Endothelial cell of umbilical vein (primary cell): ENCODE measurements around the gene WBP2. TPM values are rescaled to one million over a fixed set of nuclear protein-coding genes. Genes with fewer than 3 reads are reported as not detected.

Experiments used
- BruUV-seq: library from RNA; stranded (reverse); fragments of 400-500 nt; replicated peaks from 2 replicates; lab custom pipeline; 2021; lab: Mats Ljungman, UMichigan
- CTCF ChIA-PET: fragments of 300-600, 350-600 bp; sonication (Branson Sonifier 250); formaldehyde crosslinking; loops from one replicate; lab custom pipeline; 2021; ENCODE audit warnings: antibody characterized with exemption, inconsistent platforms; lab: Charles Lee
- POLR2A ChIA-PET: fragments of 300-600, 350-600 bp; sonication (Branson Sonifier 250); formaldehyde crosslinking; loops from one replicate; lab custom pipeline; 2021; ENCODE audit warnings: antibody characterized with exemption, inconsistent platforms; lab: Charles Lee
- DNase-seq: peaks from one replicate; pipeline ENCODE4 v3.0.0-alpha.2; 2011; ENCODE audit warnings: low read depth, low spot score
- FAIRE-seq: peaks from 2 replicates; lab custom pipeline; 2011; peaks lifted over from hg19 to GRCh38; lab: Jason Lieb, UNC
- H2AFZ ChIP-seq: 2 replicates; pipeline ENCODE4 v1.6.0; 2012; ENCODE audit warnings: low read depth, low read length, control low read depth, inconsistent platforms
- H3K27ac ChIP-seq: 2 replicates; pipeline ENCODE4 v1.5.1; 2011; ENCODE audit warnings: low read depth, mild to moderate bottlenecking, control low read depth, low read length, moderate library complexity; ENCODE audit not compliant: insufficient read depth
- H3K27me3 ChIP-seq, 2 experiments: 2 replicates each; pipeline versions ENCODE4 v1.6.0 to v1.6.1; 2011; ENCODE audit warnings: low read length in 2 of 2, mixed read lengths in 1 of 2; ENCODE audit not compliant: control insufficient read depth in 2 of 2, insufficient read depth in 2 of 2
- H3K36me3 ChIP-seq, 2 experiments: 2 replicates in 1 of 2; 3 replicates in 1 of 2; pipeline ENCODE4 v1.5.1; 2011; ENCODE audit warnings: low read length in 2 of 2, mild to moderate bottlenecking in 1 of 2, moderate library complexity in 1 of 2; ENCODE audit not compliant: control insufficient read depth in 2 of 2, insufficient read depth in 2 of 2; ENCODE audit errors: extremely low read depth in 1 of 2
- H3K4me1 ChIP-seq: 3 replicates; pipeline ENCODE4 v1.5.1; 2011; ENCODE audit warnings: mild to moderate bottlenecking, low read length; ENCODE audit not compliant: control insufficient read depth, insufficient read depth; ENCODE audit errors: extremely low read depth
- H3K4me2 ChIP-seq: 2 replicates; pipeline ENCODE4 v1.6.1; 2011; ENCODE audit warnings: low read length, control low read depth, mixed read lengths; ENCODE audit not compliant: insufficient read depth
- H3K4me3 ChIP-seq, 3 experiments: fragments of 200-600 bp in 1 of 3; sonication (generic), shearing (Covaris generic) in 1 of 3; replicated peaks in 1 of 3; 2 replicates each; pipeline ENCODE4 v1.5.1; 2011 to 2016; ENCODE audit warnings: control low read depth in 3 of 3, low read length in 3 of 3, mild to moderate bottlenecking in 2 of 3, inconsistent platforms in 1 of 3, low read depth in 1 of 3, moderate library complexity in 1 of 3; ENCODE audit not compliant: insufficient read depth in 1 of 3
- H3K79me2 ChIP-seq: 2 replicates; pipeline ENCODE4 v1.6.0; 2012; ENCODE audit warnings: low read length, inconsistent platforms; ENCODE audit not compliant: control insufficient read depth, insufficient read depth
- H3K9ac ChIP-seq: replicated peaks from 2 replicates; pipeline ENCODE3; 2011; ENCODE audit warnings: low read length, control low read depth; ENCODE audit not compliant: insufficient read depth; ENCODE audit errors: extremely low read depth
- H3K9me1 ChIP-seq: replicated peaks from 3 replicates; pipeline ENCODE4 v1.6.0; 2011; ENCODE audit warnings: mild to moderate bottlenecking, low read length; ENCODE audit not compliant: control insufficient read depth, insufficient read depth; ENCODE audit errors: extremely low read depth
- H3K9me3 ChIP-seq: replicated peaks from 2 replicates; pipeline ENCODE4 v1.5.1; 2012; ENCODE audit warnings: low read length, inconsistent platforms; ENCODE audit not compliant: control insufficient read depth, insufficient read depth
- H4K20me1 ChIP-seq: replicated peaks from 2 replicates; pipeline ENCODE3; 2011; ENCODE audit warnings: mild to moderate bottlenecking, low read length; ENCODE audit not compliant: control insufficient read depth, insufficient read depth; ENCODE audit errors: extremely low read depth
- CTCF ChIP-seq, 2 donors: IDR thresholded peaks; 1 replicate in 1 of 2; 2 replicates in 1 of 2; pipeline ENCODE4 v1.5.1; 2011; ENCODE audit warnings: low read length in 2 of 2, mild to moderate bottlenecking in 2 of 2, moderate library complexity in 2 of 2, control low read depth in 1 of 2, inconsistent platforms in 1 of 2, low read depth in 1 of 2; ENCODE audit not compliant: insufficient read depth in 1 of 2; ENCODE audit errors: extremely low read depth in 1 of 2
- EZH2 ChIP-seq: IDR thresholded peaks from 2 replicates; pipeline ENCODE4 v1.6.1; 2012; ENCODE audit warnings: borderline replicate concordance, low read depth, mild to moderate bottlenecking, moderate library complexity, low read length, inconsistent platforms; ENCODE audit not compliant: severe bottlenecking
- FOS ChIP-seq: IDR thresholded peaks from 2 replicates; pipeline ENCODE4 v1.6.1; 2011; ENCODE audit warnings: mild to moderate bottlenecking, low read length, moderate library complexity, borderline replicate concordance; ENCODE audit not compliant: insufficient read depth
- GATA2 ChIP-seq: IDR thresholded peaks from 2 replicates; pipeline ENCODE4 v1.7.0; 2011; ENCODE audit warnings: low read depth, mild to moderate bottlenecking, moderate library complexity, mixed read lengths, low read length; ENCODE audit not compliant: insufficient read length, insufficient read depth
- JUN ChIP-seq: IDR thresholded peaks from 2 replicates; pipeline ENCODE4 v1.6.1; 2011; ENCODE audit warnings: borderline replicate concordance, low read depth; ENCODE audit not compliant: insufficient read length, insufficient read depth
- MAX ChIP-seq: IDR thresholded peaks from 2 replicates; pipeline ENCODE4 v1.6.1; 2011; ENCODE audit not compliant: insufficient read depth, insufficient read length
- MYC ChIP-seq: IDR thresholded peaks from one replicate; pipeline ENCODE4 v1.6.1; 2011; ENCODE audit warnings: mild to moderate bottlenecking, low read depth, low read length
- POLR2A ChIP-seq: IDR thresholded peaks from 2 replicates; pipeline ENCODE4 v1.6.1; 2012; ENCODE audit warnings: low read depth, mild to moderate bottlenecking, control low read depth, low read length
- POLR2AphosphoS5 ChIP-seq: IDR thresholded peaks from 2 replicates; pipeline ENCODE4 v1.6.1; 2012; ENCODE audit warnings: low read depth, mild to moderate bottlenecking, control low read depth, low read length, moderate library complexity; ENCODE audit not compliant: insufficient read depth
- dilution Hi-C: fragments of 300-500 bp; cut with MboI; formaldehyde crosslinking; loops from one replicate; pipeline ENCODE4 v1.15.0; 2019; ENCODE audit warnings: low sequenced_read_pairs; ENCODE audit not compliant: extremely low pct_ligation_motif_present
- intact Hi-C: fragments of 100-400 bp; cut with micrococcal nuclease; formaldehyde crosslinking; loops from one replicate; pipeline ENCODE4 v1.10.0; 2022
- polyA plus RNA-seq, 4 experiments: library from polyadenylated mRNA; depleted of rRNA in 3 of 4; stranded (reverse) in 3 of 4; unstranded in 1 of 4; fragments of >200 nt; gene quantifications; 2 replicates each; pipeline versions ENCODE4 v1.2.1 to v1.2.3, GENCODE V29; 2011 to 2012; ENCODE audit warnings: missing spikeins in 1 of 4
- total RNA-seq: library from RNA; stranded (reverse); gene quantifications from 2 replicates; pipeline ENCODE4 v1.2.3, GENCODE V29; 2021

Gene WBP2
- total and polyA plus RNA-seq, 2 donors (not counting 3 experiments of a cell fraction or from before 2014, with no cell fraction given), result 81.5 to 126 TPM

GRCh38 chr17:75825149-75825552, 30.0 kb downstream of the WBP2 start:
- Histone ChIP-seq H3K4me2 (no peak overlapping the region), H3K4me1 (peaks cover 7% of the 10 kb centered on the region), H3K36me3 (peaks cover 0 to 25% of the 10 kb centered on the region in 2 experiments), H3K27ac (no peak overlapping the region), H3K9me3 (no peaks in the 10 kb centered on the region), H2AFZ (no peak overlapping the region), H3K4me3 (no peak overlapping the region), H4K20me1 (no peaks in the 10 kb centered on the region), H3K9me1 (no peaks in the 10 kb centered on the region), H3K9ac (no peak overlapping the region), H3K79me2 (no peaks in the 10 kb centered on the region), H3K27me3 (no peaks in the 10 kb centered on the region)
- FAIRE-seq (no peak), DNase-seq (no peak)
- ChIA-PET CTCF (interaction anchor here (1.1 to 6.3 kb wide), 6 partner anchors 18 to 192 kb away, joined by 3 to 73 read pairs (median 4); partner anchors contain the start of genes SMIM5 and UNK), POLR2A (interaction anchor here (1.5 kb wide), 1 partner anchor 45 kb away, joined by 3 read pairs; no protein-coding TSS in a partner anchor)
- no TSS peak for BruUV-seq
- intact Hi-C loops, result no loop called here
- dilution Hi-C loops, result no loop called here
- TF ChIP-seq EZH2, result no peak
- no peak for TF ChIP-seq POLR2AphosphoS5
- no peak for TF ChIP-seq CTCF (IDR thresholded peaks at IDR 0.05; ENCODE audit: extremely low read depth in 1 of 2, insufficient read depth in 1 of 2, low read depth in 1 of 2, low read length in 2 of 2)
- TF ChIP-seq GATA2, result no peak
- no peak for TF ChIP-seq JUN
- TF ChIP-seq MYC, result no peak
- no peak for TF ChIP-seq POLR2A
- TF ChIP-seq MAX, result no peak
- no peak for TF ChIP-seq FOS
